GM12865 (cell line): ENCODE data around the gene MARCHF10.

Experiments used
- DNase-seq: peaks from one replicate; pipeline ENCODE4 v3.0.0; 2010; ENCODE audit warnings: low read depth
- H3K4me3 ChIP-seq: 2 replicates; pipeline ENCODE4 v1.5.1; 2011; ENCODE audit warnings: mild to moderate bottlenecking, low read depth, low read length, control low read depth
- CTCF ChIP-seq: IDR thresholded peaks from 2 replicates; pipeline ENCODE4 v1.5.1; 2011; ENCODE audit warnings: low read length, control low read depth, low read depth, inconsistent platforms; ENCODE audit not compliant: insufficient read depth; ENCODE audit errors: missing control alignments

Gene MARCHF10

GRCh38 chr17:62661337-62661736 lies 146.8 kb downstream of the MARCHF10 start:
- no peak overlapping the region for H3K4me3 ChIP-seq
- DNase-seq = no peak
- TF ChIP-seq CTCF = no peak

- TF ChIP-seq CTCF = no peak
- H3K4me3 ChIP-seq = no peak overlapping the region
- no peak for DNase-seq
Observed at GRCh38 chr17:62660629-62661118, 147.4 kb downstream of the MARCHF10 start.

GRCh38 chr17:62658136-62658920 lies 149.8 kb downstream of the MARCHF10 start:
- no peak for TF ChIP-seq CTCF
- DNase-seq = no peak
- H3K4me3 ChIP-seq = no peak overlapping the region

- H3K4me3 ChIP-seq = no peak overlapping the region
- TF ChIP-seq CTCF = no peak
- no peak for DNase-seq
Observed at GRCh38 chr17:62657690-62658089, 150.4 kb downstream of the MARCHF10 start.

GRCh38 chr17:62657145-62657665 lies 150.9 kb downstream of the MARCHF10 start:
- no peak for DNase-seq
- H3K4me3 ChIP-seq = no peak overlapping the region
- no peak for TF ChIP-seq CTCF

GRCh38 chr17:62656446-62656845 lies 151.7 kb downstream of the MARCHF10 start:
- no peak overlapping the region for H3K4me3 ChIP-seq
- no peak for DNase-seq
- no peak for TF ChIP-seq CTCF
